Activated naive CD8-positive, alpha-beta T cell treated with anti-CD3 and anti-CD28 coated beads, Interleukin-2, amount 50 U/mL, for 24 hours (primary cell): ENCODE results near the gene COL5A1.
"Not testable (repeated sequence)": the region's sequence is repeated elsewhere in the genome, so short reads cannot be mapped to it uniquely, and the experiment has no call there.

Experiments used
- ATAC-seq: fragments of 150-1000 bp; cut with Tn5 transposase; one replicate; pipeline ENCODE4 v1.10.0; 2021
- DNase-seq: peaks from one replicate; pipeline ENCODE4 v3.0.0; 2021
- H3K27ac Mint-ChIP-seq: one replicate; pipeline ENCODE4 v1.8.0; 2021; ENCODE audit warnings: mild to moderate bottlenecking, mixed read lengths
- H3K27me3 Mint-ChIP-seq: one replicate; pipeline ENCODE4 v1.8.0; 2021; ENCODE audit warnings: mixed read lengths
- H3K36me3 Mint-ChIP-seq: one replicate; pipeline ENCODE4 v1.8.0; 2021; ENCODE audit warnings: low read depth, mixed read lengths
- H3K4me1 Mint-ChIP-seq: one replicate; pipeline ENCODE4 v1.8.0; 2021; ENCODE audit warnings: mixed read lengths
- H3K4me3 Mint-ChIP-seq: one replicate; pipeline ENCODE4 v1.8.0; 2021; ENCODE audit warnings: mild to moderate bottlenecking, moderate library complexity, mixed read lengths
- H3K9me3 Mint-ChIP-seq: one replicate; pipeline ENCODE4 v1.8.0; 2021; ENCODE audit warnings: mixed read lengths

COL5A1 gene

DNA sequence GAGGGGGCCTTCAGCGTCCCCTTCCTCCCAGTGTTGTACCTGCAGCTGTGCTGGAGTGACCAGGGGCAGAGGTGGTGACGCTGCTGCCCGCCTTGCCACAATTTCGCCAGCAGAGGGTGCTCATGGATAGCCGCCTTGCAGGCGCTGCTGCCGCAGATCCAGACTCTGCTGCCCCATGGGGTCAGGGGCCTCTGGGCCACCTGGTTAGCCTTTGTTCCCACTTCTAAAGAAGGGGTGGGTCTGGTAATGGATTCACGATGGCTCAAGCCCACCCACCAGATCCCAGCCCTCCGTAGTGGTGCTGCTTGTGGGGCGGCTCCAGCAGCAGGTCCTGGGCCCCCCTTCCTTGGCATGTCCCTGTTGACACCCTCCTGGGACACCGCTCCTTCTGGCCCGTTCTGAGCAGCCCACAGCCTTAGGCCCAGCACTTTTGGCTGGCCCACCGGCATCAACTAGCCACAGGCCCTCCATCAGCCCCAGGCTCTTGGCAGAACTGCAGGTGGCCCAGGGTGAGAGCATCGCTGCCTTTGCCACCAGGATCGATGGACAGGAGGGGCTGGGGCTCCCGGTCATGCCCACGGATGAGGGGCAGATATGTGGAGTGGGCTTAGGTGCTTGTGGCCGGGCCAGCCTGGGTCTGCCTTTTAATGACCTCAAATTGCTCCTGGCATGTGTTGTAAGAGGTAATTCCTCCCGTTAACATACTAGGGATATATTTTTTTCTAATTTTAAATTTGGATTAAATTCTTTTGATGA lies 57.2 kb downstream of the COL5A1 start:
- Mint-ChIP-seq H3K36me3 (no peaks in the 10 kb centered on the region), H3K27ac (no peak overlapping the region), H3K27me3 (no peaks in the 10 kb centered on the region), H3K4me3 (no peak overlapping the region), H3K4me1 (no peaks in the 10 kb centered on the region), H3K9me3 (no peaks in the 10 kb centered on the region)
- DNase-seq = peak; percentile 68
- ATAC-seq = no peak

DNA sequence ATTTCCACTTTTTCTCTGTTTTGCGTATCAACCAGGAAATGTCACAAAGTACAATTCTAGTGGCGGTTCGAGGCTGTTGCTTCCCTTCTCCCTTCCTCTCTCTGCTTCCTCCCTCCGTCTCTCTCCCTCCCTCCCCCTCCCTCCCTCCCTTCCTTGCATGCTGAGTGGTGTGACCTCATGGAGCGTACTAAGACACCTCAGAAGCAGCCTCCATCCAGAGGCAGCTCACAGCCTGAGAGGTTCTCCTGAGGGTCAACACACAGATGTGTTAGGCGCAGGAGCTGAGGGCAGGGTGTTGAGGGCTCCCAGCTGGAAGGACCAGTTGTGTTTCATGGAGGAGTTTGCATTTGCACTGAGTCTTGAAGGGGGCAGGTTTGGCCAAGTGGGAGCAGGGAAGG lies 57.7 kb downstream of the COL5A1 start:
- H3K9me3 Mint-ChIP-seq = no peaks in the 10 kb centered on the region
- DNase-seq = no peak
- no peaks in the 10 kb centered on the region for H3K4me1 Mint-ChIP-seq
- ATAC-seq = no peak
- no peak overlapping the region for H3K27ac Mint-ChIP-seq
- H3K4me3 Mint-ChIP-seq = no peak overlapping the region
- no peaks in the 10 kb centered on the region for H3K36me3 Mint-ChIP-seq
- no peaks in the 10 kb centered on the region for H3K27me3 Mint-ChIP-seq

DNA sequence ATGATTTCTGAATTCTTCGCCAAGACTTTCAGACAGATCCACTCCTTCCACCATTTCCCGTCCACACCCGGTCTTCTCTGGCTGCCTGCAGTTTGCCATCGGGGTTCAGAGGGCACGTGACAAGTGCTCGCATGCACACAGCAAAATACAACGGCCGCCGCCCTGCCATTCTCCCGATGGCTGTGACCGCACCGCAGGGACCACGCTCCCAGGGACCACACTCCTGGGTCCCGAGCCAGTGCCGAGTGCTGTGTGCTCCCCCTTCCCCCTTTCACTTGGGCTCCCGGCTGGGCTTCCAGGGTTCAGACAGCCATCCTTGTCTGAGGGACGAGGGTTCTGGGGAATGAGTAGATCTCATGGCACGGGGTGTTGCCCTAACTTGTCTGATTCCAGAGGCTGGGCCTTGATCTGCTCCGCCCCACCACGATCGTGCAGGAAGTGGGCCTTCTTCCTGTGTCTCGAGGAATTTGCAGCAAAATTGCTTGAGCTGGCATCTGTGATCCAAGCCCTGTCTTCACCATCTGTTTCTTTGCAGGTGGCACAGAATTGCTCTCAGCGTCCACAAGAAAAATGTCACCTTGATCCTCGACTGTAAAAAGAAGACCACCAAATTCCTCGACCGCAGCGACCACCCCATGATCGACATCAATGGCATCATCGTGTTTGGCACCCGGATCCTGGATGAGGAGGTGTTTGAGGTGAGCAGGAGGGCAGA lies 59.2 kb downstream of the COL5A1 start:
- Mint-ChIP-seq H3K27me3 (no peaks in the 10 kb centered on the region), H3K27ac (no peak overlapping the region), H3K4me1 (no peaks in the 10 kb centered on the region), H3K4me3 (no peak overlapping the region), H3K36me3 (no peaks in the 10 kb centered on the region), H3K9me3 (no peaks in the 10 kb centered on the region)
- ATAC-seq (no peak), DNase-seq (no peak)

DNA sequence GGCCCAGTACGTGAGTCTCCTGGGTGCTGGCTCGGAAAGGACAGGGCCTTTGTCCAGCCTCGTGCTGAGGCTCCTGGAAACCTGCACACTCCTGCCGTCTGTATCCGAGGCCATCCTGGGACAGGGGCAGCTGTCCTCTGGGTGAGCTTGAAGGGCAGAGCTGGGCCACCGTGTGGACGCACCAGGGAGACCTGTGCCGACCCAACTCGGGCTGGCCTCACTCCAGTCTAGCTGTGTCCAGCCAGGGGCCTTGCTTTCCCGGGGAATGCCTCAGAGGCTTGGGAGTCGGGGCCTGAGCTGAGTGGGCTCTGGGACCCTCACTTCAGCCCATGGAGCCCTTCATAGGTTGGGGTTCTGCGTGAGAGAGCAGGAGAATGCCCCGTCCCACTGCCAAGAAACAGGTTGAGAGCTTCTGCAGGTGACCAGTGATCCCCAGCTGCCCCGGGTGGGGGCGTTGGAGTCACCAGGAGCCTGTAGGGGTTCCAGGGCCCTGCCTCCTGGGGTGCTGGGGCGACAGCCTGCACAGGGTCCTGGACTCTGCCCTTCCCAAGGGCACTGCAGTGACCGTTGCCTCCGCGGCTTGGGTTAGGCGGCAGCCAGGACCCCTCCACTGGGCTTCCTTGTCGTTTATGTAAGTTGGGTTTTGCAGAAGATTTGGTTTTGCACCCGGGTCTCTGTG lies 60.1 kb downstream of the COL5A1 start:
- no peaks in the 10 kb centered on the region for H3K27me3 Mint-ChIP-seq
- no peak overlapping the region for H3K4me3 Mint-ChIP-seq

DNA sequence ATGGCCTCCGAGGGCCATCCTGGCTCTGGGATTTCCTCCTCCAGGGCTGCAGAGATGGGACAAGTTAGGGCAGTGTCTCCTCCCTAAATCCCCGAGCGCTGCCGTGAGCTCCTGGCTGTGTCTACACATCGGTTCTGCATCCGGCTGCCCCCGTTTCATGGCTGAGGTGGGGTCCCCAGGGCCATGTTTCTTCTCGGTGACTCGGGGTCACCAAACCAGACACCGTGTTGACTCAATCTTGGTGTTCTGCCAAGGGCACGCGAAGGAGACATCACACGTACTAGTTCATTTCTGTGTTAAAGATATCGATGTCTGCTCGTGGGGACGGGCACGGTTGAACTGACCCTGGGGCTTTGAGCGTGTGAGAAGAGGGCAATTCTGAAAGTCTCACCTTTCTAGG lies 60.7 kb downstream of the COL5A1 start:
- no peak overlapping the region for H3K4me3 Mint-ChIP-seq
- DNase-seq = no peak
- H3K36me3 Mint-ChIP-seq = no peaks in the 10 kb centered on the region
- H3K9me3 Mint-ChIP-seq = no peaks in the 10 kb centered on the region
- no peaks in the 10 kb centered on the region for H3K27me3 Mint-ChIP-seq
- no peak for ATAC-seq
- no peaks in the 10 kb centered on the region for H3K4me1 Mint-ChIP-seq
- H3K27ac Mint-ChIP-seq = no peak overlapping the region

More for the DNA sequence above, 60.1 kb downstream of the COL5A1 start:
- Mint-ChIP-seq H3K27ac (no peak overlapping the region), H3K9me3 (no peaks in the 10 kb centered on the region), H3K4me1 (no peaks in the 10 kb centered on the region), H3K36me3 (no peaks in the 10 kb centered on the region)
- no peak for ATAC-seq
- no peak for DNase-seq

DNA sequence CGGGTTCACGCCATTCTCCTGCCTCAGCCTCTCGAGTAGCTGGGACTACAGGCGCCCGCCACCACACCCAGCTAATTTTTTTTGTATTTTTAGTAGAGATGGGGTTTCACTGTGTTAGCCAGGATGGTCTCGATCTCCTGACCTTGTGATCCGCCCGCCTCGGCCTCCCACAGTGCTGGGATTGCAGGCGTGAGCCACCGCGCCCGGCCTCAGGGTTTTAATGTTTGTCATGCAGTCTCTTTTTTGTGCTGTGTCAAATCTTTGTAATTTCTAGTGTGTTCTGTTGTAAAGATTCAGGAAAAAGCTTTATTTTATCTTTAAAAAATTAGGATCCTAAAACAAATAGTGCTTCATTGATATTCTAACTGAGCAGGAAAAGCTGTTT lies 62.1 kb downstream of the COL5A1 start:
- ATAC-seq, H3K27me3 Mint-ChIP-seq, H3K9me3 Mint-ChIP-seq, H3K36me3 Mint-ChIP-seq, DNase-seq, H3K27ac Mint-ChIP-seq, H3K4me1 Mint-ChIP-seq, H3K4me3 Mint-ChIP-seq: not testable (repeated sequence)

DNA sequence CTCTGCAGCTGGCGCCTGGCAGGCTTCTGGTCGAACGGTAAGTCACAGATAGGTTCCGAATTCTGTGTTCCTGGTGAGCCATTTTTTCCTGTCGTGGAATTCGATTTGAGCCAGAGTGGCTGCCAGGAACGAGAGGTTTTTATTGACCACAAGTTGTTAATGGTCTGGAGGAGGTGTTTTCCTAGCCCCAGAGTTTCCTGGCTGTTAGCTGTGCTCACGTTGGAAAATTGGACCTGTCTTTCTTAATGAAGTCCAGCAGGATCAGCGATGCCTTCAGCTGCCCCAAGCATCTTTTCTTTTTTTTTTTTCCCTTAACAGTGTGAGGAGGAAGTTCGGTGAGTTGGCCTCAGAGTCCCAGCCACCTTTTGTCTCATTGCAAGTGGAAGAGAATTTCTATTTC lies 62.9 kb downstream of the COL5A1 start:
- H3K4me1 Mint-ChIP-seq = no peaks in the 10 kb centered on the region
- no peak for ATAC-seq
- no peaks in the 10 kb centered on the region for H3K9me3 Mint-ChIP-seq
- DNase-seq = no peak
- no peak overlapping the region for H3K4me3 Mint-ChIP-seq
- no peaks in the 10 kb centered on the region for H3K36me3 Mint-ChIP-seq
- H3K27me3 Mint-ChIP-seq = no peaks in the 10 kb centered on the region
- no peak overlapping the region for H3K27ac Mint-ChIP-seq

DNA sequence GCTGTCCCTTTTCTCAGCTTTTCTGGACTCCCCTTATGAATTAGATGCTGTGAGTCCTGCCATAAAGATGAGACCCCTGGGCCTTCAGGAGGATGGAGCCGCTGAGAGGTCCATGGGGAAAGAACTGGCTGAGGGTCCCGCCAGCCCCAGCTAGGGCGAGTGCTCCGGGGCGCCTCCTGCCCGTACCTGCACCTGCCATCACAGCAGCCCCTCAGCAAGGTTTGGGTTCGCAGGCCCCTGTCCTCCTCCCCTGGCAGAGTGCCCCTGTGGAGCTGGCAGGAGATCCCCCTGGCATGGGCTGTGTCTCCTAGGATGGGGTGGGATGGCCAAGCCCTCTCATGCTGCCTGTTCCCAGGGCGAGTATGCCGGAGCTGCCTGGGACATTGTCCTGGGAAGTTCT lies 64.2 kb downstream of the COL5A1 start:
- ATAC-seq = no peak
- no peak overlapping the region for H3K27ac Mint-ChIP-seq
- no peaks in the 10 kb centered on the region for H3K9me3 Mint-ChIP-seq
- no peaks in the 10 kb centered on the region for H3K36me3 Mint-ChIP-seq
- H3K27me3 Mint-ChIP-seq = no peaks in the 10 kb centered on the region
- no peak overlapping the region for H3K4me3 Mint-ChIP-seq
- no peak for DNase-seq
- no peaks in the 10 kb centered on the region for H3K4me1 Mint-ChIP-seq

DNA sequence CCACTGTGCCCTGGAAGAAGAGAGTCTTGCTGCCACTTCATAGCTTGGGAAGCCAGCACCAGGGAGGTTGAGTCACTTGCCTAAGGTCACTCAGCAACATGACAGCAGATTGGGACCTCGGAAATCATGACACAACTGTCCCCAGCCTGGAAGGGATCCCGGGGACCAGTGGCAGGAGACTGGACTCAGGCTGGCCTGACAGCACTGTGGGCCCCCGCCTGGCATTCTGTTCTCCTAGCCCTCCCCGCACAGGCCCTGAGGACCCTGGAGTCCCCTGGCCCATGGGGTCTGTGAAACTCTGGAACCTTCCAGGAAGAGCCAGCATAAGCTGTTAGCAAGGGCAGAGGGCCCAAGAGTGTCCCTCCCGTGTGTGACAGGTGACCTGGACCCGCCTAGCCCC lies 64.9 kb downstream of the COL5A1 start:
- Mint-ChIP-seq H3K4me1 (no peaks in the 10 kb centered on the region), H3K36me3 (no peaks in the 10 kb centered on the region), H3K9me3 (no peaks in the 10 kb centered on the region), H3K4me3 (no peak overlapping the region), H3K27me3 (no peaks in the 10 kb centered on the region), H3K27ac (no peak overlapping the region)
- ATAC-seq = no peak
- DNase-seq = no peak

DNA sequence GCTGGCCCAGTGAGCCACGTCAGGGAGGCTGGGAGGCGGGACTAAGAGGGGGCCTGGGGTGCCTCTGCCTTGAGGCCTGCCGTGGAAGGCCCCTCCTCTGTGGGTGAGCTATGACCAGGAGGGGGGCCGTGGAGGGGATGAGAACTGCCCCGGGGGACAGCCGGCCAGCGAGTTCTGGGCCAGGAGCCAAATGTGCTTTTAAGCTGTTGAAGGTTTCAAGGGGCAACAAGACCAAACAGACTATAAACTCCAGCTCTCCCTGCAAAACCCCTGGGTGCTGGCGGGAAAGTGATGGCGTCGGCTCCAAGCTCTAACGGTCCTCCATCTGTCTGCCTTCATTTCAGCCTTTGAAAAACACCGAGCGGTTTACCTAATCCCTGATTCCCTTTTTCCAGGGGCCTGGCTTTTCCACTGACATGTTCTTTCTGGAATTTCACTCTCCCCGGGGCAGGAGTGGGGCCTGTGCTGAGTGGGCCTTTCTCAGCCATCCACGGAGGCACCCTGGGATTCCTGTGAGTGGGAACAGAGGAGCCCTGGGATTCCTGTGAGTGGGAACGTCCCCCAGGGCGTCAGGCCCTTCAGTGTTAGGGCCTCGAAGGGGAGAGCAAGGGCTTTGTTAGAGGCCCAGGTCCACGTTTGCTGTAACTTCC lies 65.6 kb downstream of the COL5A1 start:
- DNase-seq = no peak
- Mint-ChIP-seq H3K9me3 (no peaks in the 10 kb centered on the region), H3K36me3 (no peaks in the 10 kb centered on the region), H3K4me3 (no peak overlapping the region), H3K27me3 (no peaks in the 10 kb centered on the region), H3K27ac (no peak overlapping the region), H3K4me1 (no peaks in the 10 kb centered on the region)
- ATAC-seq = no peak

DNA sequence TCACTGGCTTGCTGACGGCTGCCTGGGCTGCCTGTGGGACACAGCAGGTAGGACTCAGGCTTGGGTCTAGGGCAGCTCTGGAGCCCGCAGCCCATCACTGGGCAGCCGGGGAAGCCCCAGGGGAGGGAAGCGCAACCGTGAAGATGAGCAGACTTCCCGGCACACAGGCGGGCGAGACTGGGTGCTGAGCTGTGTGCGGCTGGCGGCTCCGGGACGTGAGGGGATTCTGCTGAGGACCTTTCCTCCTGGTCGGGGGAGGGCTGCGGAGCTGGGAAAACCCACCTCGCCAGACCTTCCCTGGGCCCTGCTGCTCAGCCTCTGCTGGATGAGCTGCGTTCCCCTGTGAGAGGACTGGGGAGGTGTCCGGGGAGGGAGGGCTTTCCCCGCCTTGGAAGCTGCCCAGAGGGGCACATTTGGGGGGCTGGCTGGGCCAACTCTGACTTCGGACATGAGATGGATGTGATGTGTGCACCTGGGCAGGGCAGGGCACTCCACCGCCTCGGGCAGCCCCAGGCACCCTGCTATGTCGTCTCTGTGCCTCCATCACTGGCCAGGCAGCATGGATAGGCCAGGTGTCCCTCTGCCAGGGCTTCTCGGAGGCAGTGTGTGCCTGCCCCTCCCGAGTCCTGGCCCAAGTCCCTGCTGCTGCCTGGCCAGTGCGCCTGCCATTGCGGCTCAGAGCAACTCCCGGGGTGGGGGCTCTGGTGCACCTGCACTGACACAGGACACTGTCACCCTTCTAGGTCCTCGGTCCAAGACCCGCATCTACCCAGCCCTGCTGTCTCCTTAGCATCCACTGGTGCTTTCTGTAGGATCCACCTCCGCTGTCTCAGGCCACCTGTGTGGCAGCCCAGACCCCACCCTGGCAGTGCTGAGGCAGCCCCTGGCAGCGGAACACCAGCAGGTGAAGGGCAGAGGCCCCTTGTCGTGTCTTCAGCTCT lies 66.4 kb downstream of the COL5A1 start:
- H3K36me3 Mint-ChIP-seq = no peaks in the 10 kb centered on the region
- no peaks in the 10 kb centered on the region for H3K4me1 Mint-ChIP-seq
- H3K4me3 Mint-ChIP-seq = no peak overlapping the region
- H3K27ac Mint-ChIP-seq = no peak overlapping the region
- H3K27me3 Mint-ChIP-seq = no peaks in the 10 kb centered on the region
- no peaks in the 10 kb centered on the region for H3K9me3 Mint-ChIP-seq
- no peak for DNase-seq
- ATAC-seq = no peak

DNA sequence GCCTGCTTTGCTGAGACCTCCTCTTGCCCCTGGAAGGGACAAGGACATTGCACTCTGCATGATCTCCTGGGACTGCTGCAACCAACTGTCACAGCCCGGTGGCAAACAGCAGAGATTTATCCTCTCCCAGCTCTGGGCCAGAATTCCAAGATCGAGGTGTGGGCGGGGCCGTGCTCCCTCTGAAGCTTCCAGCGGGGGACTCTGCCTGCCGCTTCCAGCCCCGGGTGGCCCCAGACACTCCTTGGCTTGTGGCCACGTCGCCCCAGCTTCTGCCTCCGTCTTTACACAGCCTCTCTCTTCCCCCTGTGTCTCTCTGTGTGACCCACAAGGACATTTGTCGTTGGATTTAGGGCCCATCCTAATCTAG lies 67.1 kb downstream of the COL5A1 start:
- H3K9me3 Mint-ChIP-seq = peaks cover 4% of the 10 kb centered on the region
- H3K4me1 Mint-ChIP-seq = no peaks in the 10 kb centered on the region
- DNase-seq (no peak), ATAC-seq (no peak)
- H3K27ac Mint-ChIP-seq = no peak overlapping the region
- H3K36me3 Mint-ChIP-seq = no peaks in the 10 kb centered on the region
- no peaks in the 10 kb centered on the region for H3K27me3 Mint-ChIP-seq
- no peak overlapping the region for H3K4me3 Mint-ChIP-seq

DNA sequence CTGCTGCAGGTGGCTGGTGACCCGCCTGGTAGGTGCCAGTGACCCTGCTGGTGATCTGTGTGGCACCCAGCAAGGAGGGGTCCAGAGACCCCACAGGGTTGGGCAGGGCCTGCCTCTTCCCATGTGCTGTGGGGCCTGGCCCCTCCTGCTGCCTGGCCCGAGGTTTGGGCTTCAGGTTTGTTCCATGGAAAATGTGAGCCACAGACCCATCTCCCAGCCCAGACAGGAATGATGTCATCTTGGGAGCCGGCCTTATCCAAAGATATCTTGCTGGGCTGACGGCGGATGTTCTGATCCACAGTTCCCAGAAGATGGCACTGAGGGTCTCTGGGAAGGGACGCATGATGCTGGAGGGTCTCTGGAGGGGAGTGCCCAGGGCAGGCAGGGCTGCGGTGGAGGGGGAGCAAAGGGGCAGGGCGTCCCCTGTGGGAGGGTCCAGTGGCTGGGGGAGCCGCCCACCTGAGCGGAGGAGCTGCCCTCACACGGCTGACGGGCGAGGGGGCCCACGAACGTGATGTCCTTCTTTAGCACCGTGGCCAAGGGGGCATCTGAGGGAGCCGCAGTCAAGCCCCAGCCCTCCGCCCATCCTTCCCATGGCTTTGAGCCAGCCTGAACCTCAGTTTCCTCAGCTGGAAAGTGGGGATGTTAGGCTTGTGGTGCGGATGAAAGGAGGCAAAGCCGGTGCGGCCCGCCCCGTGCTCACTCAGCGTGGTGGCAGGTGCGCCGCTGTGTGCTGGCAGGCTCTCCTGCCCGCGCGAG lies 68.1 kb downstream of the COL5A1 start:
- no peak for DNase-seq
- no peaks in the 10 kb centered on the region for H3K4me1 Mint-ChIP-seq
- ATAC-seq = no peak
- no peak overlapping the region for H3K27ac Mint-ChIP-seq
- H3K9me3 Mint-ChIP-seq = peaks cover 10% of the 10 kb centered on the region
- H3K36me3 Mint-ChIP-seq = no peaks in the 10 kb centered on the region
- no peaks in the 10 kb centered on the region for H3K27me3 Mint-ChIP-seq
- no peak overlapping the region for H3K4me3 Mint-ChIP-seq

DNA sequence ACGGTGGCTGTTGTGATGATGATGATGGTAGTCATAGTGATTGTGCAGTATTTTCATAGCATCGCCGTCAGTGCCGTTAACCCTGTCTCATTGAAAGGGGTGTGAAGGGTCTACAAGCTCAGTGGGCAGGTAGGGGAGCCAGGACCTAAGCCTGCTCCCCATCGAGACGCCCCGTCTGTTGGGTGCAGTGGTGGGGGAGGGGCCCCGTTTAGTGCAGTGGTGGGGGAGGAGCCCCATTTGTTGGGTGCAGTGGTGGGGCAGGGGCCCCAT lies 68.6 kb downstream of the COL5A1 start:
- Mint-ChIP-seq H3K4me1 (no peaks in the 10 kb centered on the region), H3K36me3 (no peaks in the 10 kb centered on the region), H3K4me3 (no peak overlapping the region), H3K9me3 (peaks cover 10% of the 10 kb centered on the region), H3K27me3 (no peaks in the 10 kb centered on the region), H3K27ac (no peak overlapping the region)
- ATAC-seq (no peak), DNase-seq (no peak)
